CD14-positive monocyte (primary cell): ENCODE data around the gene FAM53A. TPM values are rescaled to one million over a fixed set of nuclear protein-coding genes. Genes with fewer than 3 reads are reported as not detected.

ENCODE experiments used
- DNase-seq, 3 donors: peaks; one replicate each; pipeline ENCODE4 v3.0.0-alpha.2; 2011 to 2022
- H2AFZ ChIP-seq: 2 replicates; pipeline ENCODE4 v1.6.0; 2012; ENCODE audit warnings: mild to moderate bottlenecking, low read depth, low read length, inconsistent platforms; ENCODE audit not compliant: insufficient read depth, poor library complexity, severe bottlenecking
- H3K27ac ChIP-seq, 2 donors: 1 replicate in 1 of 2; 2 replicates in 1 of 2; pipeline ENCODE4 v1.5.1; 2012 to 2013; ENCODE audit warnings: low read length in 2 of 2, control low read depth in 1 of 2, inconsistent platforms in 1 of 2, low read depth in 1 of 2, mild to moderate bottlenecking in 1 of 2
- H3K27me3 ChIP-seq, 2 donors: one replicate each; pipeline versions ENCODE4 v1.6.0 to v1.6.1; 2011 to 2013; ENCODE audit warnings: low read length in 2 of 2; ENCODE audit not compliant: control insufficient read depth in 2 of 2, insufficient read depth in 2 of 2
- H3K36me3 ChIP-seq, 2 donors: replicated peaks in 1 of 2; 1 replicate in 1 of 2; 2 replicates in 1 of 2; pipeline versions ENCODE4 v1.5.1 to v1.6.1; 2012 to 2013; ENCODE audit warnings: low read length in 2 of 2, control low read depth in 1 of 2, inconsistent platforms in 1 of 2, mild to moderate bottlenecking in 1 of 2; ENCODE audit not compliant: insufficient read depth in 2 of 2, control insufficient read depth in 1 of 2
- H3K4me1 ChIP-seq, 2 donors: 1 replicate in 1 of 2; 2 replicates in 1 of 2; pipeline versions ENCODE4 v1.5.1 to v1.6.1; 2012 to 2013; ENCODE audit warnings: low read length in 2 of 2, control low read depth in 1 of 2, inconsistent platforms in 1 of 2, mild to moderate bottlenecking in 1 of 2, moderate library complexity in 1 of 2; ENCODE audit not compliant: insufficient read depth in 2 of 2, control insufficient read depth in 1 of 2
- H3K4me2 ChIP-seq: replicated peaks from 2 replicates; pipeline ENCODE3; 2012; ENCODE audit warnings: low read length, moderate library complexity, mild to moderate bottlenecking; ENCODE audit not compliant: poor library complexity, severe bottlenecking; ENCODE audit errors: extremely low read depth
- H3K4me3 ChIP-seq, 3 experiments: fragments of 200-600 bp in 1 of 3; sonication (generic) in 1 of 3; replicated peaks in 1 of 3; 1 replicate in 2 of 3; 2 replicates in 1 of 3; pipeline ENCODE4 v1.5.1; 2011 to 2013; ENCODE audit warnings: low read length in 3 of 3, mild to moderate bottlenecking in 3 of 3, control low read depth in 2 of 3, low read depth in 2 of 3, inconsistent platforms in 1 of 3, moderate library complexity in 1 of 3
- H3K79me2 ChIP-seq: 2 replicates; pipeline ENCODE4 v1.6.0; 2012; ENCODE audit warnings: mild to moderate bottlenecking, control low read depth, inconsistent platforms, low read length, moderate library complexity; ENCODE audit not compliant: insufficient read depth
- H3K9ac ChIP-seq: 2 replicates; pipeline ENCODE4 v1.6.0; 2017; ENCODE audit warnings: low read length, mild to moderate bottlenecking; ENCODE audit not compliant: insufficient read depth, poor library complexity, severe bottlenecking
- H3K9me3 ChIP-seq, 2 donors: replicated peaks in 1 of 2; 1 replicate in 1 of 2; 2 replicates in 1 of 2; pipeline versions ENCODE4 v1.5.1 to v1.6.1; 2012 to 2013; ENCODE audit warnings: low read length in 2 of 2, control low read depth in 1 of 2; ENCODE audit not compliant: control insufficient read depth in 1 of 2, insufficient read depth in 1 of 2
- H4K20me1 ChIP-seq: 2 replicates; pipeline ENCODE4 v1.6.0; 2012; ENCODE audit warnings: mild to moderate bottlenecking, low read length, control low read depth, moderate library complexity; ENCODE audit not compliant: insufficient read depth
- H3K27ac Mint-ChIP-seq, 7 donors: one replicate each; pipeline ENCODE4 v1.8.0; 2020; ENCODE audit warnings: mild to moderate bottlenecking in 7 of 7, mixed read lengths in 7 of 7, moderate library complexity in 6 of 7, inconsistent platforms in 2 of 7
- H3K27me3 Mint-ChIP-seq, 3 donors: one replicate each; pipeline ENCODE4 v1.8.0; 2021 to 2022; ENCODE audit warnings: low read depth in 3 of 3, mild to moderate bottlenecking in 3 of 3, mixed read lengths in 3 of 3, moderate library complexity in 3 of 3, inconsistent platforms in 1 of 3
- H3K36me3 Mint-ChIP-seq, 2 donors: one replicate each; pipeline ENCODE4 v1.8.0; 2020; ENCODE audit warnings: mixed read lengths in 2 of 2, inconsistent platforms in 1 of 2, mild to moderate bottlenecking in 1 of 2
- H3K4me1 Mint-ChIP-seq: one replicate; pipeline ENCODE4 v1.8.0; 2020; ENCODE audit warnings: mild to moderate bottlenecking, mixed read lengths
- H3K4me3 Mint-ChIP-seq, 2 donors: one replicate each; pipeline ENCODE4 v1.8.0; 2020; ENCODE audit warnings: mild to moderate bottlenecking in 2 of 2, mixed read lengths in 2 of 2, moderate library complexity in 1 of 2
- H3K9me3 Mint-ChIP-seq, 7 donors: one replicate each; pipeline ENCODE4 v1.8.0; 2020 to 2022; ENCODE audit warnings: mixed read lengths in 7 of 7, mild to moderate bottlenecking in 6 of 7, moderate library complexity in 6 of 7, inconsistent platforms in 2 of 7
- WGBS: methylation state at CpG from one replicate; pipeline ENCODE4 v1.1.5; 2013; ENCODE audit warnings: missing lambda C conversion rate; ENCODE audit not compliant: insufficient coverage; 5-methylcytosine and 5-hydroxymethylcytosine counted together
- intact Hi-C, 2 donors: fragments of 100-400 bp; cut with micrococcal nuclease; formaldehyde crosslinking; loops; one replicate each; pipeline versions ENCODE4 v1.15.0 to v1.15.1; 2023
- polyA plus RNA-seq, 3 donors: library from polyadenylated mRNA; depleted of rRNA in 1 of 3; unstranded in 2 of 3; stranded (reverse) in 1 of 3; fragments of 300-500 nt in 2 of 3; fragments of >200 nt in 1 of 3; fragmentation: Illumina TruSeq in 2 of 3; gene quantifications; 1 replicate in 2 of 3; 2 replicates in 1 of 3; pipeline ENCODE4 v1.2.3, GENCODE V29; 2012 to 2021
- TF ChIP-seq, protein P1 (sequence below): fragments of 200-600 bp; IDR thresholded peaks from one replicate; pipeline ENCODE4 v1.8.0; 2022; ENCODE audit warnings: antibody characterized with exemption, mild to moderate bottlenecking

The FAM53A gene
- polyA plus RNA-seq, 3 donors = 0.40 to 0.82 (median 0.76) TPM

DNA sequence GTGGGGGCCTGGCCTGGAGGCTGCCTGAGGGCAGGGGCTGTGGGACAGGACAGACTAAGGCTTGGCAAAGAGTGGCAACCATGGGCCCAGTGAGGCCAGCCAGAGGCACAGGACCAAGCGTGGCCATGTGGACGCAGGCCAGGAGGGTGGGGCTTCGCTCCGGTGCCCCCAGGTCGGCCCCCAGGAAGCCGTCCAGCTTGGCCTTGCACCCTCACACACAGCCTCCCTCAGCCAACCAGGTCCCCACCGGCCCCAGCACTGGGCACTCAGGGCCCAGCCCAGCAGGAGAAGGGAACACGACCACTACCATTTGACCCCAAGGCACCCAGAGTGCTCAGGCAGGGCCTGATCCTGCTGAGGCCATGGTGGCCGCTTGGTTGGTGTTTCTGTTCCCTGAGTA lies 57.2 kb downstream of the FAM53A start:
- Mint-ChIP-seq H3K27ac (no peak overlapping the region), H3K4me1 (no peaks in the 10 kb centered on the region), H3K36me3 (no peaks in the 10 kb centered on the region), H3K9me3 (peaks cover 0 to 11% (median 3%) of the 10 kb centered on the region in 7 donors), H3K27me3 (peaks cover 0 to 3% (median 0%) of the 10 kb centered on the region in 3 donors), H3K4me3 (no peak overlapping the region)
- DNase-seq = no peak
- no peaks in the 10 kb centered on the region for H3K36me3 ChIP-seq
- TF ChIP-seq, protein P1, sequence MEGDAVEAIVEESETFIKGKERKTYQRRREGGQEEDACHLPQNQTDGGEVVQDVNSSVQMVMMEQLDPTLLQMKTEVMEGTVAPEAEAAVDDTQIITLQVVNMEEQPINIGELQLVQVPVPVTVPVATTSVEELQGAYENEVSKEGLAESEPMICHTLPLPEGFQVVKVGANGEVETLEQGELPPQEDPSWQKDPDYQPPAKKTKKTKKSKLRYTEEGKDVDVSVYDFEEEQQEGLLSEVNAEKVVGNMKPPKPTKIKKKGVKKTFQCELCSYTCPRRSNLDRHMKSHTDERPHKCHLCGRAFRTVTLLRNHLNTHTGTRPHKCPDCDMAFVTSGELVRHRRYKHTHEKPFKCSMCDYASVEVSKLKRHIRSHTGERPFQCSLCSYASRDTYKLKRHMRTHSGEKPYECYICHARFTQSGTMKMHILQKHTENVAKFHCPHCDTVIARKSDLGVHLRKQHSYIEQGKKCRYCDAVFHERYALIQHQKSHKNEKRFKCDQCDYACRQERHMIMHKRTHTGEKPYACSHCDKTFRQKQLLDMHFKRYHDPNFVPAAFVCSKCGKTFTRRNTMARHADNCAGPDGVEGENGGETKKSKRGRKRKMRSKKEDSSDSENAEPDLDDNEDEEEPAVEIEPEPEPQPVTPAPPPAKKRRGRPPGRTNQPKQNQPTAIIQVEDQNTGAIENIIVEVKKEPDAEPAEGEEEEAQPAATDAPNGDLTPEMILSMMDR = no peak
- no peak overlapping the region for H2AFZ ChIP-seq
- no peak overlapping the region for H3K4me3 ChIP-seq
- intact Hi-C loops = no loop called here
- H3K4me2 ChIP-seq = no peak overlapping the region
- H3K27ac ChIP-seq = no peak overlapping the region
- H3K27me3 ChIP-seq = no peaks in the 10 kb centered on the region
- no peaks in the 10 kb centered on the region for H3K79me2 ChIP-seq
- no peaks in the 10 kb centered on the region for H3K4me1 ChIP-seq
- peaks cover 0 to 19% of the 10 kb centered on the region in 2 donors for H3K9me3 ChIP-seq
- H4K20me1 ChIP-seq = no peaks in the 10 kb centered on the region
- 98% methylated on average over 5 of the region's 9 CpGs for WGBS
- H3K9ac ChIP-seq = no peak overlapping the region

DNA sequence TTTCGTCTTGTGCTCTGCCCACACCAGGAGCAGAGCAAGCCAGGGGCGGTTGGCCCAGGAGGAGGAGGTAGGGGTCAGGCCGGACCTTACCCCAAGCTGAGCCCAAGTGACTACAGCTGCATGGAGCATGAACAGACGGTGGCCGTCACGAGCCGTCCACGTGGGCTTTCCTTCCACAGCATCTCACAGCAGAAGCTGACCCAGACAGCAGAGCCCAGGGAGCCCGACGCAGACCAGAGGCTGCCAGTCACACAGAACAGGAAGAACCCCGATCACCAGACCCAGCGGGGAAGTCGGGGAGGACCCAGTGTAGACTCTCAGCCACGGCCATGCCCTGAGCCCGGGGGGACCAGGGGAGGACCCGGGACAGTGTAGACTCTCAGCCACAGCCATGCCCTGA lies 58.0 kb downstream of the FAM53A start:
- Mint-ChIP-seq H3K4me1 (no peaks in the 10 kb centered on the region), H3K36me3 (no peaks in the 10 kb centered on the region), H3K9me3 (peaks cover 0 to 11% (median 4%) of the 10 kb centered on the region in 7 donors), H3K27ac (peak overlapping the region in 1 of 7 donors; percentile 38), H3K4me3 (no peak overlapping the region), H3K27me3 (peaks cover 0 to 3% (median 0%) of the 10 kb centered on the region in 3 donors)
- WGBS = 39% methylated on average over 13 of the region's 16 CpGs
- no peak overlapping the region for H3K4me3 ChIP-seq
- no peaks in the 10 kb centered on the region for H3K4me1 ChIP-seq
- H3K4me2 ChIP-seq = no peak overlapping the region
- no peaks in the 10 kb centered on the region for H3K27me3 ChIP-seq
- no peak for DNase-seq
- TF ChIP-seq, protein P1 = no peak
- H3K9me3 ChIP-seq = peaks cover 0 to 19% of the 10 kb centered on the region in 2 donors
- H3K36me3 ChIP-seq = no peaks in the 10 kb centered on the region
- H3K27ac ChIP-seq = no peak overlapping the region
- no peak overlapping the region for H2AFZ ChIP-seq
- no peak overlapping the region for H3K9ac ChIP-seq
- no peaks in the 10 kb centered on the region for H4K20me1 ChIP-seq
- intact Hi-C loops = no loop called here
- H3K79me2 ChIP-seq = no peaks in the 10 kb centered on the region
